GM19023 (cell line): Measurements from ENCODE around the gene PSMD1.

Experiments used
- ATAC-seq: cut with Tn5 transposase; IDR thresholded peaks from one replicate; pipeline ENCODE4 v1.9.1; 2021; ENCODE audit warnings: mild to moderate bottlenecking, moderate library complexity; ENCODE audit not compliant: unreplicated experiment

The PSMD1 gene

DNA sequence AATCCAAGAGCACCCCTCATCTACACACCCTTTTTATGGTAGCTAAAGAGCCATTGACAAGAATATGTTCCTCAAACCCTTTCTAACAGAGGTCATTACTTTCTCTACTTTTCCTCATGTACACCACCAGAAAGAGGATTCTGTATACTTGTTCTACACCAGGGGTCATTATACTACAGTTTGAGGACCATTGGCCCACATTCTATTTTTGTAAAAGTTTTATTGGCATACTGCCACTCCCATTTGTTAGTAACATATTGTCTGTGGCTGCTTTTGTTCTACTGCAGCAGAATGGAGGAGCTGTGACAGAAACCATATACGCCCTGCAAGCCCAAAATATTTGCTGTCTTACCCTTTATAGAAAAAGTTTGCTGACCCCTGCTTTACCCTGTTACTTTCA lies 53.9 kb downstream of the PSMD1 start:
- no peak for ATAC-seq

DNA sequence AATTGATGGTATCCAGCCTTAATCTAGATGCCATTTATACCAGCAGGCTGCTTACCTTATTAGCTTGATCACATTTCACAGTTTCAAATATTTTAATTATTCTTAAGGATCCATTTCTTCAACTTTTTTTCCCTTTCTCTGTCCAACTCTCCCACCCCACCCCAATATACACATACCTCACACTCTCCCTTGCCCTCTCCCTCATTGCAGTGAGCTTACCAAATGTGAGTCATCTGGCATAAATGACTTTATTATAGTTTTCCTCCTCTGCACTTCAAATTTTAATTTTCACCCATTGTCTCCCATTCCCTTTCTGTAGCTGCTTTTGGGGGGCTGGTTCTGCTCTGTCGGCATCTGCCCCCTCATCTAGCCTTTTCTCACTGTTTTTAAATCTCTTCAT lies 55.3 kb downstream of the PSMD1 start:
- ATAC-seq = no peak

DNA sequence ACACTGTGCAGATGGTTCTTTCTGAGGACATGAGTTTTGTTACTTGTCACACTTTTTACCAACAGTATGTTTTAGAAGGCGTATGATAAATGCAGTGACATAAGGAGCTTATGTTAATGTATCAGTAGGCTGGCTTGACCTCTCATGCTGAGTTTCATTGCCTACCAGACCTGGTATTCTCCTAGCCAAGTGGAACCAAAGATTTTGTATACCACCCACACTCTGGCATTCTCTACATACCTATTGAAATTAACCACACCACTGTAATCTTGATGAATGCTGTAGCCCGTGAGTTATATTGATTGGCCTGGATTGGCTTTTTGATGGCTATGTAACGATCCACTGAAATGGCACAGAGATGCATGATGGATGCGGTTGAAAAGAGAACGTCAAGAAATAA lies 56.8 kb downstream of the PSMD1 start:
- no peak for ATAC-seq

DNA sequence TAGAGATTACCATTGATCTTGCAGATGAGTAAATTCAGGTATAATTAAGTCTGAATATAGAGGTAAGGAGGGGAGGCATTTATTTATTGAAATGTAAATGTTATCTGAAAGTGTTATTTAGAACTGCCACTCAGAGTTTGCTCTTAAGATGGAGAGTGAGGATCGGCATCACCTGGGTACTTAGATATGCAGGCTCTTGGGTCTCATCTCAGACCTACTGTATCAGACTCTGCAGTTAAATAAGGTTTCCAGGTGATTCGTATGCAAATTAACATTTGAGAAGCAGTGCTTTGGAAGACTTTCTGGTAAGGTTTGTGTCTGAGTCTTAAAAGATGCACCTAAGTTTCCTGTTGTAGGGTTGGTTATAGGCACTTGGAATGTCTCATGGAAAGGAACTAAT lies 59.0 kb downstream of the PSMD1 start:
- no peak for ATAC-seq

DNA sequence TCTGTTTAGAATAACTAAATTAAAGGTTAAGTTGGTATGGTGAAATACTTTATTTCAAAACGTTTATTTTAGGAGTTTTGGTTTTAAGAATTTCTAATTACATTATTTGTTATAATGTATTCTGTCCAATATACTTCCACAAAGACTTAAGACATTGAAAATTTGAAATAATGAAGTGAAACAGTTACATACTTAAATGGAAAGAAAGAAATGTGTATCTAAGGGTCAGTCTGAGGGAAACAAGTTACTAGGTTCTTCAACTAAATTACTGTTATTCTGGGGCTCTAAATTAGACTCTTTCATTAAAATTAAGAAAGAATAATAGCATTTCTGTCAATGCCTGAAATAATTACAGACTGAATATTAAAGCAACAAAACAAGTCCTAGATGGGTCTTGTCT lies 60.5 kb downstream of the PSMD1 start:
- no peak for ATAC-seq

DNA sequence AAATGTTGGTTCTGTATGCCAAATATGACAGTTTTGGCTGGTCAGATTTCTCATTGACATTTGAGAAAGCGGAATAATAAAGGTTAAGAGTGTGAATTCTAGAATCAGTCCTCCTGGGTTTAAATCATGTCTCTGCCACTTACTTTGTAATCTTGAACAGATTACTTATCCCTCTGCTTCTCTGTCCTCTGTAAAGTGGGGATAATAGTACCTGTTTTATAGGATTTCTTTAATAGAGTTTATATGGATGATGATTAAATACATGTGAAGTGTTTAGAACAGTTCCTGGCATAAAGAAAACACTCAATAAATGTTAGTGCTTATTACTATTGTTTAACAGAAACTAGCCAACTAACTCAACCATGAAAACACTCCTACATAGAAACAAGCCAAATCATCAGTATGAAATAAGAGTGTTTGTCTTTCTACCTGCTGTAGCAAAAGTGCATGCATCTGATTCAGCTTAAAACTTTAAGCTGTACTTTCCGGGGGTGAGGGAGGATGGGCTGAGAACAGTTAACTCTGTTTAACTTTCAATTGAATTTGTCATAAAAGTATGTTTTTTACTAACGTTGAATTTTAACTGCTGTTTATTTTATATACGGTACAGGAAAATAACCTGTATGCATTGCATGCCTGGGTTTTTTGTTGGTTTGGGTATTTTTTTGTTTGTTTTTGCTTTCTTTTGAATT lies 61.4 kb downstream of the PSMD1 start:
- no peak for ATAC-seq

DNA sequence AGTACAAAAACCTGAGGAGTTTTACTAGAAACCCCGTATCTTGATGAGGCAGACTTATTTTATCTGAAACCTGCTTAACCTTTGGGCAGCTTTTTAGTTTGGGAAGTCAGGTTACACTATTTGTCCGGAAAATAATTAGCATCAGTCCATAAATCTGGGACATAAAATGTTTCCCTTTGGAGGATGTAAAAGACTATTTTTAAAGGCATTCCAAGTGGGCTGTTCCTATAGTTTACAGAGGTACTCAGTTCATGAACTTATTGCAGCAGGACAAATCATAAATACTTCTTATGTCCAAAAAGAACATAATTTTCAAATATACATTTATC lies 61.9 kb downstream of the PSMD1 start:
- no peak for ATAC-seq

DNA sequence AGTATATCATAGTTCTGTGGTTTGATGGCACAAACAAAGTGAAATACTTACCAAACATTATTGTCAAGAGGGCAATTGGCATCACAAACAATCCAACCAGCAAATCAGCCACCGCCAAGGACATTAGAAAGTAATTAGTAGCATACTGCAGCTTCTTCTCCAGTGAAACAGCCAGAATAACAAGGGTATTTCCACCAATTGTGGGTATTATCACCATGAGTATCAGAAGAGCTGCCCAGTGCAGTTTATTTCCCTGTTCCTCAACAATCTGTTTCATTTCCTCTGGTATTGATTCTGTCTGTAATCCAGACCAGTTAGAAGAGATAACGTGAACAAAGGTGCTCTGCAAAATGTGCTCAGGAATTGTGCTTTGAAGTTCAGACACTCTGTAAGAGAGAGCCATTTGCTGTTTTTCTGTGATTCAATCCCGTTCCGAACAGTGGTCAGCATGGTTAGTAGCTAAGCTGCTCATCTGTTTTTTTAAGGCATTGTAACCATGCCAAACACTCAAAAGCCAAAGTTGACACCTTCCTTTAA lies 66.8 kb downstream of the PSMD1 start:
- no peak for ATAC-seq

DNA sequence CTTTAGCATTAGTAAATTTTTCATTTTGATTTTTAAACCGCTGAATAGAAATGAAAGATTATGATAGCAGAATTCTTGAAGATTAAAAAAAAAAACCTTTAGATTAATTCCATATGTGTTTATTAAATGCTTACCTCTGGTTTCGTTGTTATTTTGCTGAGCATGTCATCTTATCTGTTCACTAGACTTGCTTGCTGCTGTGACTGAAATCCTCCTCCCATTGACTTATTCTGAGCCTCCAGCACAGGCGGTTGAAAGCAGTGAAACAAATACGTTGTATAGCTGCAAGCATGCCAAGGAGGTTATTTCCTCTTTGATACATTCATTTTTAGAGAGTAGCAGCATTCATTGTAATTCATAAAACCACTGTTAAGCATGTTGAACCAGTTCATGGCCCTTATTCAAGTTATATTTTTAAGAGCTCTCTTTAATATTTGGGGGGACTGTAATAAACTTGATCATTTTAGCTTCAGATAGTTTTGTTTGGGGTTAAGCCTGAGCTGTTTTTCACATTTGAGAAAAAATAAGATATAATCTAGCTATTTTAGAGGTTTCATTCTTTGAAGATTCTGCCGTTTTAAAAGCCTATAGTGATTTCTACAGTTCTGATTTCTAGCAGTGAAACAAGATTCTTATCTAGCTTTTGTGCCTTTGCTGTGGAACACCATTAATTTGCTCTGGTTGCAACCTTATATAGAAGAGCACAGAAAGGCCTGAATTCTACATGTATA lies 68.3 kb downstream of the PSMD1 start, which contains the start of gene HTR2B:
Gene HTR2B (minus strand): TSS at position 205 of the 731 bp plus-strand sequence. CDS start 1,278 bp downstream, outside the sequence.
- ATAC-seq = no peak

DNA sequence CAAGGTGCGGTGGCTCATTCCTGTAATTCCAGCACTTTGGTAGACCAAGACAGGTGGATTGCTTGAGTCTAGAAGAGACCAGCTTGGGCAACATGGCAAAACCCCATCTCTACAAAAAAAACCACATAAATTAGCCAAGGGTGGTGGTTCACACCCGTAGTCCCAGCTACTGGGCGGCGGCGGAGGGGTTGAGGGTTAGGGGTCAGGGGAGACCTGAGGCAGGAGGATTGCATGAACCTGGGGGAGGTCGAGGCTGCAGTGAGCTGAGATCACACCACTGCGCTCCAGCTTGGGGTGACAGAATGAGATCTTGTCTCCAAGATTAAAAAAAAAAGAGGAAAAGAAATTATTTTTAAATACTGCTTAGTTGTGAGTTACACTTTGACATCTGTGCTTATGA lies 69.5 kb downstream of the PSMD1 start:
- no peak for ATAC-seq

DNA sequence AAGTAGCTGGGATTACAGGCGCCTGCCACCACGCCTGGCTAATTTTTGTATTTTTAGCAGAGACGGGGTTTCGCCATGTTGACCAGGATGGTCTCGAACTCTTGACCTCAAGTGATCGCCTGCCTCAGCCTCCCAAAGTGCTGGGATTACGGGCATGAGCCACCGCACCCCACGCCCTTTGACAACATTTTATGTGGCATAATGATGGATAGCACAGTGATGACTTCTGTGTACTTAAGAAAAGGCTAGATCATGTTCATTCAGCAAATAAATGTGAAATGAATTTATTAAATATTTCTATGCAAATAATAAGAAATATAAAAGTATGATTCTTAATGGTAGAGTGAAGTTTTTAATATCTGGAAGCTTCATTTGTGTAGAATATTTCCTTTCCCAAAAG lies 70.8 kb downstream of the PSMD1 start:
- no peak for ATAC-seq

DNA sequence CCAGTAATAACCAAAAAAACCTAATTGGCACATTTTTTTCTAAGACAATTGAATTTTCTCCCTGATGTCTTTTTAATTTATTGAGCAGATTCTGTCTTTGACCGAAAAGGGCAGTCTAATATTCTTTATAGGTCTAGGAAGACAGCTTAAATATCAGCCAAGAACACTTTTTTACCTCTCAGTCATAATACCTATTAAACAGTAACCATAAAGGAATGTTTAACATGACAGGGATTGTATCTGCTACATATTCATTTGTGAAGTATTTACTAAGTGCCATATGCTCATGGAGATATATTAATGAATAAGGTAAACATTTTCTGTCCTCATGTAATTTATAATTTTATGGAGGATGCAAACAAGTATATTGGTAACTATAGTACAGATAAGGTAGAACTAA lies 71.3 kb downstream of the PSMD1 start:
- ATAC-seq = no peak

DNA sequence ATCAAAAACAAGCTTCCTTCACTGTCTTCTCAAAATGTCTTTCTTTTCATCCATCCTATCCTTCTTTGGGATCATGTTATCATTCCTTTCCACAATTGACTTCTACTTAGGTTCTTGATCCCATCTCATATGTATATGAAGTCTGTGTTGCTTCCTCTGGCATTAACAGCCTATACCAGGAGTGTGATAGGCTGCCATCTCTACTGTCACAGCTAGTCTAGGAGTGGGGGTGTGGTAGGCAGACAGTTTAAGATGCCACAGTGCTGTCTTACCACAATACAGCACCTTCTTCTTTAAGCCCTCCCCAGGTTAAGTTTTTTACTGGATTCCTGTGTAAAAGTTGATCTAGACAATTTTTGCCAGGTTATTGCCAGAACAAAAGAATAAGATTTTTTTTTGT lies 71.9 kb downstream of the PSMD1 start:
- no peak for ATAC-seq

DNA sequence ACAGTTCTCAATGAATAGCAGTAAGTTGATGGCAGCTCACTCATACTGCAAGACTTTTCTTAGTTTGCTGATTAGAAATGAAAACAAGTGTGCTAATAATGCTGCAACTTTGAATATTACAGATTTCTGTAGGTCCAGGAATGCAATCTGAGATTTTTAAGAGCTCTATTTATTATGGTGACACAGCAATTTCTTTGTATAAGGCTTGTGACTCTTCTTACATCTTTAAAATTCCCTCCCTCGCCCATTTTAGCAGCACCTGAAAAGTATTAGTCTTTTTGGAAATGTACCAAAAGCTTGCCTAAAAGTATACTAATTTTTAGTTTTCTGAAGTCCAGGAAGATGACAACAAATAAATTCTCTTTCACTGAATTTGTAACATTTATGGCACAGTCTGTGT lies 72.5 kb downstream of the PSMD1 start:
- ATAC-seq = no peak

DNA sequence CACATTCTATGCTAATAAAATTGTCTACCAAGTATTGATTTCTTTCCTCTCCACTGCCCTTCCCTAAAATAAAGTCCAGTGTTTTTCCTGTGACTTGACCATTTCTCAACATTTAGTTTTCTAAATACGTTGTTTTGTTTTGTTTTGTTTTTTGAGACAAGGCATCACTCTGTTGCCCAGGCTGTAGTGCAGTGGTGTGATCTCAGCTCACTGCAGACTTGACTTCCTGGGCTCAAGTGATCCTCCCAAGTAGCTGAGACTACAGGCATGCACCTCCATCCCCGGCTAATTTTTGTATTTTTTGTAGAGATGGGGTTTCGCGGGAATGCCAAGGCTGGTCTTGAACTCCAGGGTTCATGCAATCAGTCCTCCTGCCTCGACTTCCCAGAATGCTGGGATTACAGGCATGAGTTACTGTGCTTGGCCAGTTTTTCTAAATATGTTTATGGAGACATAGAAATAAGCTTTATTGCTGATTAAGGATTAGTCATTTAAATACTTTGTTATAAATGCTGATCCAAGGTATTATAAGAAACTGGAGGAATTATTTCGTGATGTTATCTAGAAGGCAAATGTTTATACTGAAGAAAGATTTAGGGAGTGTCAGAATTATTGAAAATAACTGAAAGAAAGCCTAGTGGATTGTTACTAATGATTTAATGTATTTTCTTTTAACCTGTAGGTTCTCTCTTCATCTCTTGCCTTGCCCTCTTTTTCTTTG lies 73.8 kb downstream of the PSMD1 start:
- ATAC-seq = no peak

DNA sequence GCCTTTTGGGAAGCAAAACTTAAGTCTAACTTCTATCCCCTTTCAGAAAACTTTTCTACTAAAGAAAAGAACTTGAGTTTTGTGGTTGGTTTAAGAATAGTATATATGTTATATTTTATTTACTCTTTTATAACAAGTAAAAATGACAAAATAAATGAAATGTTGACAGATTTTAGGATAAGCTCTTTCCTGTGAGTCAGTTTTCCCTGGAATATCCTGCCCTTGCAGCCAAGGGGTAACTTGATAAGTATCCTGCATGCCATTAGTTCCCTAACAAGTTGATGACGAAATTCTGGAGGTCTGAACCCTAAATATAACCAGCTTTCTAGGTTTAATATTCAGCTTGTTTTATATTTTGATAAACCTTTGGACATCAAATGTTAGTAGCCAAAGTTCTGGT lies 75.5 kb downstream of the PSMD1 start:
- no peak for ATAC-seq

DNA sequence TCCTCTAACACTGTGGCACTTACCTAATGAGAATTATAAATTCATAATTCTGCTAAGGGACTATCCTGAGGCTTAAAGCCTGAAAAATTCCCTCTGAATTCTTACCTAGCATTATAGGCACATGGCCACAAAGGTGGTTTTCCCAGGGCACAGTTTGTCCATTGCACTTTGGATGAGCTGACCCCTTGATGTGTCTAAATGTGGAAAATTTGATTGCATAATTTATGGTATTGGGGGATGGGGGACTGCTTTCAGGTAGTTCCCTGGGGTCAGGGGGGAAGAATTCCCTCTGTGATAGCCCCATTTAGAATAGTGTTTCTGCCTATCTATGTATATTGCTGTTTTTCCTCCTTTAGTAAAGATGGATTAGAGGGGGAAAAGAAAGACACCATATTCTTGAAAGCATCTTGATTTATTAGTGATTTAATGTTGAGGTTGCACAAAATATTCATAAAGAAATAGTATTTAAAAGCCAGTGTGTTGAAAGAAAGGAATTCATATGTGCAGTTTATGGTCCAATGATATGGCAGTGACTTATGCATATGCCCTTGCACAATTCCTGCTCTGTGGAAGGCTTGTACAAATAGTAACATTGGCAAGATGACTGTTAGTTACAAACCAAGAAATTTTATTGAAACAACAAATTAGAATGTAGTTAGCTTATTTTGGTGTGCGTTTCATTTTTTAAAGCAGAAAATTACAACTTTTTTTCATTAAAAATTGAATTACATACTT lies 76.9 kb downstream of the PSMD1 start:
- no peak for ATAC-seq

DNA sequence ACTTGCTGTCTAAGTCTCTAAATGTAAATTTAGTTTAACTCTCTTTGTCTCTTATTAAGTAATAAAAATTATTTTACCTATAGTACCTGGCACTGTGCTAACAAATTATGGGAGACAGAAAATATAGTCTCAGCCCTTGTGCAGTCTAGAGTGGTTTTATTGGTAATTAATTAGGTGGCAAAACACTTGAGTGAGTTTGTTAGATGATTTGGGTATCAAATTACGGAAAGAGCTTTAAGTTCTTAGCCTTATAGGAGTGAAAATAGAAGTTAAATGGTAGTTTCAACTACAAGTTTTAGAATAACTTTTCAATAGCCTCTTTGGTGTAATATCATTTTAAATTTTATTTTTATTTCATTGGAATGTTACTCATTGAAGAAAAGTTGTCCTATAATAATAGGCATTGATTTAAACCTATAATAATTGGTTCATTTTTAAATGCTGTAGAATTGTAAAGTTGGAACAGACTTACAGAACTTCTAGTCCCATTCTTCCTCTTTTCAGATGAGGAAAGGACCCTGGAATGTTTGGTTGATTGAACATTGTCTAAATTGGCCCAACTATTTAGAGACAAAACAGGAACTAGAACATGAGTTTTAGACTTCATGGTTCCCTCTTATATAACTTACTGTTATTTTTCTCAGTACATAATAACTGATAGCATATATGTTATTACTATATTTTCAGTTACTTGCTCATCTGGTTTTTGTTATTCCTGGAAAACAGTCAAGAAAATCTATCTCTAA lies 78.4 kb downstream of the PSMD1 start:
- ATAC-seq = no peak

DNA sequence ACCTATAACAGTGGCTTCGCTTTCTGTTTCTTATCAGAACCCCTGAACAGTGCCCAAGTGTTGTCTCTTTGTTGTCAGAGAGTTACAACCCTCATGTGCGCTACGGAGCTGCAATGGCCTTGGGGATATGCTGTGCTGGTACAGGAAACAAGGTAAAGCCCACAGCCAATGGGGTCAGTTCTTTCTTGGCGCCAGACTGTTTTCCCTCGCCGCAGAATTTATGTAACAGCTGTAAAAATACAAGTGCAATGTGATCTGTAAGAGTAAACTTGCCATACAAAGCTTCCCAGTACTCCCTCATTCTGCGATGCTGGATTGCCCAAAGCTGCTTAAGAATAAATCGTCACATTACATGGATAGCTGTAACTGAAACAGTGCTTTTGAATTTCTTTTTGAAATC lies 82.0 kb downstream of the PSMD1 start:
- ATAC-seq = no peak

DNA sequence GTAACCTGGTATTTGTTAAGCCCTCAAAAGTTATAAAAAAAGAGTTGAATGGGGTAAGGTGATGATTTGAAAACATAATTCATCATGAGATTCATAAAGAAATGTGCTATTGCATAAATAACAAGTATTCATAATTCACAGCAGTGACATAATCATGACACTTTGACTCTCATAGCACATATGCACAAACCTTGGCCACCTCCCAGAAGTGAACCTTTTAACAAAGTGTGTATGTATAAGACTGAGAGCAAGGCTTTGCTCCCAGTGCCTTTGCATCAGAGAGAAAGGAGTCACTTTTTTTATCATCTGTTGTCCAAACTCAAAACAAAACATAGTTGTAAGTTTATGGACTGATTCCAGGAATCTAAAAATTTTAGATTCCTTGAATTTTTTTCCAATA lies 83.1 kb downstream of the PSMD1 start:
- ATAC-seq = no peak
